ENCODE data around the gene KCNH2. TPM values are rescaled to one million over a fixed set of nuclear protein-coding genes. Genes with fewer than 3 reads are reported as not detected.
A peak's percentile ranks its signal among the peaks of the same experiment; 100 is the strongest.

KCNH2 gene
- total RNA-seq, 4 donors from 2014 or later, result 0.33 to 0.93 (median 0.63) TPM

DNA sequence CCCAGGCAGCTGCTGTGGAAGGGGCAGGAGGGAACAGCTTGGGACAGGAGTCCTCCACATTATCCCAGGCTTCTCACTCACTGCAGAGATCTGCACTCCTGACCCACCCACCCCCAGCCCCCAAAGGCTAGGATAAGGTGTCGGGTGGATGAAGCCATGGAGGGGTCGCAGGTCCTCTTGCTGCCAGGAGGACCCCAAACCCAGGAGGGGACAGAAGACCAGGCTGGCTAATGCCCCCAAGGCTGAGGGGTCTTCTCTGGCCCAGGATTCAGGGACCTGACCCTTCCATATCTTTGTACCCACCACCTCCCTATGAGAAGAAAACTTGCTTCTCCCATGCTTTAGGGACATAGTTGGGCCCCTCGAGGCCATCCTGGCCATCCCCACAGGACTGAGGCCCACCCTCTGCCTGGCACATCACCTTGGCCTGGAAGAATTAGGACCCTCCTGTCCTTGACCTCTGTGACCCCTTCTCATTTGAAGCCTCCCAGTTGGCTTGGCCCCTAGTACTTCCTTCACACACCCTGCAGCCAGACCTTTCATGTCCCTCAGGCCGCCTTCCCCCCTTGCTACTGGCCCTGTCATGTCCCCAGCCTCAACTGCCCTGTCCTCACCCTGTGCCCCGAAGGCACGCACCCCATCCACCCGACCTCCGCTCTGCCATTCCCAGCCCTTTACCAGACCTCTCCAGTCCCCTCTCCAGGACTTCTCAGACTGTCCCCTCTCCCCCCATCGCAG is 21.6 kb downstream of the KCNH2 start:
- Histone ChIP-seq H3K9me3 (no peaks in the 10 kb centered on the region), H3K36me3 (no peaks in the 10 kb centered on the region), H3K4me3 (replicated peaks in 1 of 3) (no peak overlapping the region), H3K4me1 (peaks cover 5 to 7% of the 10 kb centered on the region in 2 donors), H3K27ac (no peak overlapping the region), H3K27me3 (no peaks in the 10 kb centered on the region)
- no peak for TF ChIP-seq POLR2A (IDR thresholded peaks at IDR 0.05)
- TF ChIP-seq, protein P1, sequence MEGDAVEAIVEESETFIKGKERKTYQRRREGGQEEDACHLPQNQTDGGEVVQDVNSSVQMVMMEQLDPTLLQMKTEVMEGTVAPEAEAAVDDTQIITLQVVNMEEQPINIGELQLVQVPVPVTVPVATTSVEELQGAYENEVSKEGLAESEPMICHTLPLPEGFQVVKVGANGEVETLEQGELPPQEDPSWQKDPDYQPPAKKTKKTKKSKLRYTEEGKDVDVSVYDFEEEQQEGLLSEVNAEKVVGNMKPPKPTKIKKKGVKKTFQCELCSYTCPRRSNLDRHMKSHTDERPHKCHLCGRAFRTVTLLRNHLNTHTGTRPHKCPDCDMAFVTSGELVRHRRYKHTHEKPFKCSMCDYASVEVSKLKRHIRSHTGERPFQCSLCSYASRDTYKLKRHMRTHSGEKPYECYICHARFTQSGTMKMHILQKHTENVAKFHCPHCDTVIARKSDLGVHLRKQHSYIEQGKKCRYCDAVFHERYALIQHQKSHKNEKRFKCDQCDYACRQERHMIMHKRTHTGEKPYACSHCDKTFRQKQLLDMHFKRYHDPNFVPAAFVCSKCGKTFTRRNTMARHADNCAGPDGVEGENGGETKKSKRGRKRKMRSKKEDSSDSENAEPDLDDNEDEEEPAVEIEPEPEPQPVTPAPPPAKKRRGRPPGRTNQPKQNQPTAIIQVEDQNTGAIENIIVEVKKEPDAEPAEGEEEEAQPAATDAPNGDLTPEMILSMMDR (IDR thresholded peaks at IDR 0.05), result no peak
- intact Hi-C loops (cut with DNase I), result no loop called here
- WGBS, 2 donors, result 86 to 95% methylated on average over 7 to 9 of the region's 9 CpGs
- DNase-seq, result no peak

DNA sequence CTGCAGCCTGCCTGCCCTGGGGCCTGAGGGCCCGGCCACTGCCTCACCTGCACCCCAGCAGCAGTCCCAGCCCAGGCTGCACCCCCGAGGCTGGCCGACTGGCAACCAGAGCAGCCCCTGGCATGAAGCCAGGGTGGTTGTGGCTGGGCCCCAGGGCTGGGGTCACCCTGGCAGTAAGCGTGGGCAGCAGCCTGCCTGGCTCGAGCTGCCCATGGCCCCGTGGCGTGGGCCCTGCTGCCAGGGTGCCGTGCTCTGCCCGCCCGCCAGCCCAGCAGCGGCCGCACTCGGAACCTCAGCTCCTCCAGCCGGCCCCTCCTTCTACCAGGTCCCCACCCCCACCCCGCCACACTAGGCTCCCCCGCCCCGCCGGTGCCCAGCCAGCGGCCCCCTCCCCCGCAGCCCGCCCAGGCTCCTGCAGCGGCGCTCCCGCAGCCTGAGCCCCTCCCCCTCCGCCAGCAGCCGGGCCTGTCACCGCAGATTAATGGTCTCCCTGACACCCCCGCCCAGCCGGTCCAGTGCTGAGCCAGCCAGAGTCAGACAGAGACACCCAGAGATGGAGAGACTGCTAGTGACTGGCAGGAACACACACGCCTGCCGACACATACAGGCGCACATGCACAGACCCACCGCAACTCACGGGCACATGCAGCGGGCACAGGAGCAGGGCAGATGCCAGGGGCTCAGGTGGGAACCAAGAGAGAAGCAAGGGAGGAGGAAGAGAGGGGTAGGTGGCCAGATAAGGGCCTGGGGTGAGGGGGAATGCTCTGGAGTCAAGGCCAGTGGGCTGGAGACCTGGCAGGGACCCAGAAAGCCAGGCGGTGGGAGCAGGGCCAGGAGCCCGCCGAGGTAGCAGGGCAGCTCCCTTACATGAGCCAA is 22.4 kb downstream of the KCNH2 start:
- no peak overlapping the region for H3K4me3 ChIP-seq (replicated peaks in 1 of 3)
- no peak overlapping the region for H3K27ac ChIP-seq
- no peaks in the 10 kb centered on the region for H3K36me3 ChIP-seq
- intact Hi-C loops (cut with DNase I), result no loop called here
- no peaks in the 10 kb centered on the region for H3K27me3 ChIP-seq
- WGBS, 2 donors, result 38 to 64% methylated on average over 9 to 16 of the region's 38 CpGs
- no peaks in the 10 kb centered on the region for H3K9me3 ChIP-seq
- peaks cover 5 to 7% of the 10 kb centered on the region in 2 donors for H3K4me1 ChIP-seq
- peak in 1 of 2 donors; percentile 14 for DNase-seq
- no peak for TF ChIP-seq POLR2A (IDR thresholded peaks at IDR 0.05)
- TF ChIP-seq, protein P1 (IDR thresholded peaks at IDR 0.05), result no peak

DNA sequence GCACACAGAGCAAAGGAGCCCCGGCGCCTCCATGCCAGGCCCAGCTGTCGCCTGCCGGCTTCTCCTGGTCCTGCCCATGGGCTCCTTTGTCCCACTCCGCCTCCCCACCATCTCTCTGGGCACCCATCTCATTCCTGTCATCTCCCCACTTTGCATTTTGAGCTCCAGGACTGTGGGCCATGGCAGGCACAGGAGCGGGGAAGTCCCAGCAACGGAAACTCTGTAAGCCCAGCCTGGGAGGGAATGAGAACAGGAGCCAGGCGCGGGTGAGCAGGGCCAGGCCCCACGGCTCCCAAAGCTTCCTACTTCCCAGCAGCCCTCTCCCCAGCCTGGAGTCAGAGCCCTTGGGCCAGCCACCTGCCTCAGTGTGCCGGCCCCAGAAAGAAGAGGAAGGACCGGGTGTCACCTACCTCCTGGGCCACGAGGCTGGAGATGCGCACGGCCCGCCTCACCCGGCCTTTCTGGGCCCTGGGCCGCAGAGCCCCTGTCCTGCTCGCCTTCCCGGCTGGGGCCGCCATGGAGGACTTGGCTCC is 23.1 kb downstream of the KCNH2 start:
- H3K36me3 ChIP-seq, result no peaks in the 10 kb centered on the region
- no peak for DNase-seq
- TF ChIP-seq, protein P1 (IDR thresholded peaks at IDR 0.05), result no peak
- no peak for TF ChIP-seq POLR2A (IDR thresholded peaks at IDR 0.05)
- no peaks in the 10 kb centered on the region for H3K27me3 ChIP-seq
- no peak overlapping the region for H3K27ac ChIP-seq
- no peaks in the 10 kb centered on the region for H3K9me3 ChIP-seq
- intact Hi-C loops (cut with DNase I), result no loop called here
- WGBS, 2 donors, result 71 to 83% methylated on average over 15 to 21 of the region's 21 CpGs
- H3K4me3 ChIP-seq (replicated peaks in 1 of 3), result no peak overlapping the region
- peaks cover 5 to 7% of the 10 kb centered on the region in 2 donors for H3K4me1 ChIP-seq

DNA sequence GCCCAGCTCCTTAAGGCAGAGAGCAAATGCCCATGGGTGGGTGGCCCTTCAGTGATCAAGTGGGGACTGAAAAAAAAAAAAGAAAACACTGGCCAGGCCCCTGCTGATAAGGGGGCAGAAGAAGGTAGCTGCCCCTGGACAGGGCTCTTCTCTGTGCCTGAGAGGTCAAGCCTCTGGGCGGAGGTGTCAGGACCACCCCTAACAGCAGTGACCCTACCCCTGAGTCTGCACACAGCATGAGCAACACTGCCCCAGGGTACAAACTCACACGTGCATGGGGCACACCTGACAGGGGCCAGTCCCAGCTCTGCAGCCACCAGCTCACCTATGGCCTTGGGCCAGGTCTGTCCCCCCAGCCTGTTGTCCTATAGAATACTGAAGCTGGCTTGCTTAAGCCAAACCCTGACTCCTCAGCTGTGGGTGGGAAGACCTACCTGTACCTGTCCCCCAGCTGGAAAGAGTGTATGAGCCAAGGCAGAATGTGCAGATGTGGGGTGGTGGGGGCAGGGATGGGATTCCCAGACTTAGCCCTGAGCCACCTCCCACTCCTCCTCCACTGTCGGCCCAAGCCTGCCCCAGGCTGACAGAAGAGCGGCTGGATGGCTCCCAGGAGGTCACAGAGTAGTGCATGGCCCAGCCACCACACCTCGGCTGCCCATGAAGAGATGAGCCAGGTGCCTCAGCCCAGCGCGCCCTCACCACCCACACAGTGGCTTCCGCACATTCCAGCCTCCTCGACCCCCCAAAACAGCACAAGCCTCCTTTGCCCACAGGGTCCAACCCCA is 23.7 kb downstream of the KCNH2 start:
- TF ChIP-seq, protein P1 (IDR thresholded peaks at IDR 0.05), result no peak
- TF ChIP-seq POLR2A (IDR thresholded peaks at IDR 0.05), result no peak
- no peaks in the 10 kb centered on the region for H3K36me3 ChIP-seq
- WGBS, 2 donors, result 82 to 84% methylated on average over 6 to 9 of the region's 9 CpGs
- no peaks in the 10 kb centered on the region for H3K27me3 ChIP-seq
- intact Hi-C loops (cut with DNase I), result no loop called here
- no peak overlapping the region for H3K27ac ChIP-seq
- peaks cover 5 to 7% of the 10 kb centered on the region in 2 donors for H3K4me1 ChIP-seq
- DNase-seq, result no peak
- H3K9me3 ChIP-seq, result no peaks in the 10 kb centered on the region
- no peak overlapping the region for H3K4me3 ChIP-seq (replicated peaks in 1 of 3)

Data from thyroid gland (tissue), 4 donors.